AG09319 (cell line): Measurements from ENCODE around the gene LIN7A.

Experiments used
- DNase-seq: peaks from one replicate; pipeline ENCODE4 v3.0.0-alpha.2; 2010; ENCODE audit warnings: low read depth; ENCODE audit errors: extremely low read depth
- CTCF ChIP-seq: IDR thresholded peaks from 2 replicates; pipeline ENCODE4 v1.5.1; 2011; ENCODE audit warnings: low read depth, mild to moderate bottlenecking, inconsistent platforms, low read length, moderate library complexity

The LIN7A gene

GRCh38 chr12:80966001-80966400 lies 28.3 kb upstream of the LIN7A start:
- no peak for TF ChIP-seq CTCF

GRCh38 chr12:80958162-80958561 lies 20.4 kb upstream of the LIN7A start:
- no peak for DNase-seq
- no peak for TF ChIP-seq CTCF

More at GRCh38 chr12:80966001-80966400, 28.3 kb upstream of the LIN7A start:
- DNase-seq, result no peak

GRCh38 chr12:80954857-80955520 lies 17.3 kb upstream of the LIN7A start:
- DNase-seq, result no peak
- no peak for TF ChIP-seq CTCF

GRCh38 chr12:80952443-80952842 lies 14.7 kb upstream of the LIN7A start:
- no peak for TF ChIP-seq CTCF

GRCh38 chr12:80946591-80946990 lies 8.9 kb upstream of the LIN7A start:
- TF ChIP-seq CTCF, result peak; percentile 34
- no peak for DNase-seq

More at GRCh38 chr12:80952443-80952842, 14.7 kb upstream of the LIN7A start:
- no peak for DNase-seq

GRCh38 chr12:80943338-80943737 lies 5.6 kb upstream of the LIN7A start:
- no peak for TF ChIP-seq CTCF
- no peak for DNase-seq

- DNase-seq, result no peak
Measured at GRCh38 chr12:80941916-80942315, 4.2 kb upstream of the LIN7A start.

More at GRCh38 chr12:80941916-80942315, 4.2 kb upstream of the LIN7A start:
- TF ChIP-seq CTCF, result no peak
